CD4-positive, alpha-beta T cell treated with Interferon gamma for 1 hour (primary cell): ENCODE data around the gene FETUB.
"Not testable (repeated sequence)": the region's sequence is repeated elsewhere in the genome, so short reads cannot be mapped to it uniquely, and the experiment has no call there.

ENCODE experiments used
- DNase-seq: peaks from one replicate; pipeline ENCODE4 v3.0.0-alpha.2; 2020

The FETUB gene

DNA sequence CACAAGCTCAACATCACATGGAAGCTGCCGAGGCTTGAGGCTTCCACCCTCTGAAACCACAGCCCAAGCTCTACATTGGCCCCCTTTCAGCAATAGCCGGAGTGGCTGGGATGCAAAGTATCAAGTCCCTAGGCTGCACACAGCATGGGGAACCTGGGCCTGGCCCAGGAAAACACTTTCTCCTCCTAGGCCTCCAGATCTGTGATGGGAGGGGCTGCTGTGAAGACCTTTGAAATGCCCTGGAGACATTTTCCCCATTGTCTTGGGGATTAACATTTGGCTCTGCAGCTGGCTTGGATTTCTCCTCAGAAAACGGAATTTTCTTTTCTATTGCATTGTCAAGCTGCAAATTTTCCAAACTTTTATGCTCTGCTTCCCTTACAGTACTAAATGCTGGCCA, 43.8 kb downstream of the FETUB start:
- no peak for DNase-seq

DNA sequence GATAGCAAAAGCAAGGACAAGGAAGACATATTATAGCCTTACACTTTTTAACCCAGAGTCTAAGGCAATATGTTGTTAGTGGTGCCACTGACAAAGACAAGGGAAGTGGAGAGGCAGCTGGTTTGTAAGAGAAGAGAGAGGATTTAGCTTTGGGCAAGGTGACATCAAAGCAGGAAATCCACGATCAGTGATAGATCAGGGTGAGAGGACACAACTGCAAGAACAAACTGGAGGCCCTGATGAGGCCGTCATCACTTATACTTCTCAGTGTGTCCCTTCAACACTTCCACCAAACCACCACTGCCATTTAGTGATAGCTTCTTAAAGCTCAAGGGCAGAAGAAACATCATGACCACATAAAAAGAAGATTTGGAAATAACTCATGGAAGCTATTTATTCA, 46.3 kb downstream of the FETUB start:
- not testable (repeated sequence) for DNase-seq

DNA sequence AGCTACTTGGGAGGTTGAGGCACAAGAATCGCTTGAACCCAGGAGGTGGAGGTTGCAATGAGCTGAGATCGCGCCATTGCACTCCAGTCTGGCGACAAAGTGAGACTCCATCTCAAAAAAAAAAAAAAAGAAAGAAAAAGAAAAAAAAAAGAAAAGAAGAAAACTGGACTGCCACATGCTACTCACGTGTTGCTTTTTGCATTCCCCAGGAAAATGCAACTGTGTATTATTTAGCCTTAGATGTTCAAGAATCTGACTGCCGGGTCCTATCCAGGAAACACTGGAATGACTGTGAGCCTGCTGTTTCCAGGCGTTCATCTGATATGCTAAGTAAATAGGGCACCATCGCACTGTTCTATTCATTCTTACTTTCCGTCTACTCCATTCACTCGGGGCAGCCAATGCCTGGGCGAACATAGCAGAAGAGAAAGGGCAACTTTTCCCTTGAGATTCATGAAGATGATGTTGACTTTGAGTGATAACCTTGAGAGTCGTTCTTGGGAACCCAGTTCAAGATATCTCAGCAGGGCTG, 47.0 kb downstream of the FETUB start:
- no peak for DNase-seq

DNA sequence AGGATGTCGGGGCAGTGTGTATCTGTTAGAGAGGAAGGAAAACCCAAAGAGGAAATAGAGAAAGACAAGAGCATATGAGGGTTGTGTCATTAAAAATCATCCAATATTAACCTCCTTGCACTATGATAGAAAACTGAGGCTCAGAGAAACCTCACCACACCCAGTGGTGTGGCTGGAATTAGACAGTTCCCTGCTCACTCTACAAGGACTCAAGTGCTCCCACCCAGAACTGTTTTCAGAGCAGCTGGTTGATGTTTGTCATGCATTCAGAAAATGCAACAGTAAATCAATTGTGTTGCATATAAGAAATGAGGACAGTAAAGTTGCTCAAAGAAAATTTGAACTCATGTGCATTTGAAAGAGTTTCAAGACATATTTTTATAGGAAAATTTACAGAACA, 50.1 kb downstream of the FETUB start:
- not testable (repeated sequence) for DNase-seq

DNA sequence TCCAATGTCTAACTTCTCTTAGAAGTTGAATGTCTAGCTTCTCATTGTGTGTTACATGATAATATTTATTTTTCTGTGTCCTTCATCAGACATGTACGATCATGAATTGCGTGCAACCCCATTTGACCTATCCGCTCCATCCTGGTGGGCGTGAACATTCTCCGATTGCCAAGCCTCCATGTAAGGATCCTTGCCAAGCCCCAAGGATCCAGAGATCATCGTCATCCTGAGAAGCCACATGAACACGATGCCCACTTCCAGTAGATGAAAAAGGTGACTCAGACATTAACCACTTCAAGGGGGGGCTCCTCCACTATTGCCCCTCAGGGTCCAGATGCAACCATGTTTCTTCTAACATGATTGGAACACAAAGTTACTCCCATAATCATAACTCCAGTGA, 51.5 kb downstream of the FETUB start:
- DNase-seq, result no peak

DNA sequence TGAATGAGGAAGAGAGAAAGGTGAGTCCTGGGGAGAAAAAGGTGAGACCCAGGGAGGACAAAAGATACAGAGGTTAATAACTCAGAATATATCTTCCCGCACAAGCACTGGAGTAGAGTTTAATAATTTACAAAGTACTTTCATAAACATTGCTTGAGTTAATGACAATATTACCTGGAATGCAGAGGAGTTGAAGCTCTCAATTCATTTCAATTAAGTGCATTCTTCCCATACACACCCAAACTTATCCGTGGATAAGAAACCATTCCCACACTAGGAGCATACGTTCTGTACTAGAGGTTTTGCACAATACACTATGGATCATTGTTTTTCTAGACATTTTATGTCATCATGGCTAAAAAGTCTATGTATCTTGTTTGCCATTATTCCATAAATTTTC, 53.6 kb downstream of the FETUB start:
- no peak for DNase-seq

DNA sequence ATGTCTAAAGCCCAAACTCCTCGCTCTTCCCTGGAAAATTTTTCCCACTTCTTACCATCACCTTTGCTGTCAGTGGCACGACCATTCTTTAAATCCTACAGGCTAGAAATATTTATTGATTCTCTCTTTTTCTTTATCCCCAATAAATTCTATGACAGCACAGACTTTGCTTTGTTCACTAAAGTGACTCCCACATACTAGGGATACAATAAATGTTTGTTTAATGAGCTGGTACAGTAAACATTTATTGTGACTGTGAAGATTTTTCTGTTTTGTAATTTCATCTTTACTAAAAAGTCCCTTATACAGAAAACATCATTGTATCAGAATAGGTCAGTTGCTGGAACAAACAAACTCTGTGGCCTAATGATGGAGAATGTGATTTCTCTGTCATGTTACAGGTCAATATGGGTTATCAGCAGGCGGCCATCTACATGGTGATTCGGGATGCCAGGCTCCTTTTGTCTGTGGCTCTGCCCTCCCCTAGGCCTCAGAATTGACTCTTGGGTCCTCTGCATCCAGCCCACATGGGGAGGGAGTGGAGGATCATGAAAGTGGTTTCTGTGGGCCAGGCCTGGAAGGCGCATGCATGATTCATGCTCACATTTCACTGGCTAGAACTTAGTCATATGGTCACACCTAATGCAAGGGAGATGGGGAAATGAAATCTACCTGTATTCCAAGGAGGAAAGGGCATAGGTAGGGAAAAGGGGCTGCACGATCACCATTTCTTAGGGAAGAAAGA, 54.3 kb downstream of the FETUB start:
- no peak for DNase-seq

DNA sequence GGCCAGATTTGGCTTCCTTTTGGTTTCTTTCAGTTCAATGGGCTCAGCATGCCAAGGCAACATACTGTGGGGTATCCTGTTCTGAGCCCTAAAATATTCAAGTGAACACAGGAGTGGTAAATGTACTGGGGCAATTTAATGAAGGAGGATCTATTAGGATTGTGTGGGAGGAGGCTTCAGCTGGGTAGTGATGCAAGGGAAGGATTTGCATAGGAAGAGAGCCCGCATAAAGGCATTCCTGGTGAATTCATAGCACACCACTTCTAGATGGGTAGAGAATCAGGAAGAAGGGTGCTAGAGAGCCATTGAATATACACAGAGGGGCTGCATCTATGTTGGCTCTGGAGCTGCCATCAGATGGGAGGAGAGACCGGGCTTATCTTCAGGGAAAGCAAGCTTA, 56.3 kb downstream of the FETUB start:
- DNase-seq, result no peak

DNA sequence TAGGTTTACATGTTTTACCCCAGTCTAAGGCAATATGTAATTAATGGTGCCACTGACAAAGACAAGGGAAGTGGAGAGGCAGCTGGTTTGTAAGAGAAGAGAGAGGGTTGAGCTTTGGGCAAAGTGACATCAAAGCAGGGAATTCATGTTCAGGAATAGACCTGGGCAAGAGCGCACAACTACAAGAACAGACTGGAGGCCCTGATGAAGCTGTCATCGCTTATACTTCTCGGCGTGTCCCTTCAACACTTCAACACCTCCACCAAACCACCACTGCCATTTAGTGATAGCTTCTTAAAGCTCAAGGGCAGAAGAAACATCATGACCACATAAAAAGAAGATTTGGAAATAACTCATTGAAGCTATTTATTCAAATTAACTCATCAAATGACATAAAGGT, 57.3 kb downstream of the FETUB start:
- DNase-seq, result no peak

DNA sequence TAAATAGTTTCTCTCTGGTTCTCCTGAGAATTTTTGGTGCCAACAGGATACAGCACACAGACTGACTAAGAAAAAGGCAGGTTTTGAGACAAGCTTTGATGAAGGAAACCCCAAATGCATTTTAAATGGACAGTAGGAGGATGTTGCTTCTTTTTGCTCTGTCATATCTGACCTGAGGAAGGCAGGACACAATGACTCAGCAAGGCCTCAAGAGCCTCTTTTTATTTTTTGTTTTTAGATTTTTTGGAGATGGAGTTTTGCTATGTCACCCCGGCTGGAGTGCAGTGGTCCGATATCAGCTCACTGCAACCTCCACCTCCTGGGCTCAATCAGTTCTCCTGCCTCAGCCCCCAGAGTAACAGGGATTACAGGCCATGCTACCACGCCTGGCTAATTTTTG, 60.1 kb downstream of the FETUB start:
- DNase-seq, result no peak

DNA sequence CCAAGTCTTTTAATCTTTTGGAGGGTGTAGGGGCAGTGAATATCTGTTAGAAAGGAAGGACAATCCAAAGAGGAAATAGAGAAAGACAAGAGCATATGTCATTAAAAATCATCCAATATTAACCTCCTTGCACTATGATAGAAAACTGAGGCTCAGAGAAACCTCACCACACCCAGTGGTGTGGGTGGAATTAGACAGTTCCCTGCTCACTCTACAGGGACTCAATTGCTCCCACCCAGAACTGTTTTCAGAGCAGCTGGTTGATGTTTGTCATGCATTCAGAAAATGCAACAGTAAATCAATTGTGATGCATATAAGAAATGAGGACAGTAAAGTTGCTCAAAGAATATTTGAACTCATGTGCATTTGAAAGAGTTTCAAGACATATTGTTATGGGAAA, 62.3 kb downstream of the FETUB start:
- not testable (repeated sequence) for DNase-seq
